Measurements from ENCODE around the gene MRPS18B. TPM values are rescaled to one million over a fixed set of nuclear protein-coding genes. Genes with fewer than 3 reads are reported as not detected.

Gene MRPS18B
- total RNA-seq, 1 experiment from 2014 or later: 120 TPM

GRCh38 chr6:30647242-30648116 is 29.8 kb downstream of the MRPS18B start:
- H3K27me3 Mint-ChIP-seq (ENCODE audit: insufficient read depth, unreplicated experiment): no peaks in the 10 kb centered on the region
- TF ChIP-seq CTCF (IDR thresholded peaks at IDR 0.05; ENCODE audit: unreplicated experiment): no peak
- peaks cover 14% of the 10 kb centered on the region for H3K4me1 Mint-ChIP-seq (ENCODE audit: insufficient read depth, unreplicated experiment)
- CTCF ChIA-PET: interaction anchor here (0.6 to 1.5 kb wide), 3 partner anchors 18 to 122 kb away, joined by 3 to 4 read pairs (median 3); no protein-coding TSS in a partner anchor
- peak overlapping the region; percentile 81 for H3K4me3 Mint-ChIP-seq (ENCODE audit: unreplicated experiment)
- no TSS peak for BruUV-seq (replicated peaks)
- H3K27ac Mint-ChIP-seq (ENCODE audit: low read depth, unreplicated experiment): peak overlapping the region; percentile 71
- POLR2A ChIA-PET: interaction anchor here (0.6 to 4.1 kb wide), 20 partner anchors 9 to 553 kb away, joined by 3 to 38 read pairs (median 5); partner anchors contain the start of genes DHX16, MDC1, MRPS18B and PPP1R10
- no peaks in the 10 kb centered on the region for H3K9me3 Mint-ChIP-seq (ENCODE audit: unreplicated experiment)
- H3K36me3 Mint-ChIP-seq (ENCODE audit: insufficient read depth, unreplicated experiment): peaks cover 51% of the 10 kb centered on the region
- intact Hi-C loops (cut with micrococcal nuclease): no loop called here
- DNase-seq (ENCODE audit: unreplicated experiment): peak; percentile 59

GRCh38 chr6:30651143-30651542 is 33.5 kb downstream of the MRPS18B start:
- peaks cover 60% of the 10 kb centered on the region for H3K36me3 Mint-ChIP-seq (ENCODE audit: insufficient read depth, unreplicated experiment)
- CTCF ChIA-PET: no interaction called here

GRCh38 chr6:30654798-30655742 is 37.4 kb downstream of the MRPS18B start:
- no peak overlapping the region for H3K4me3 Mint-ChIP-seq (ENCODE audit: unreplicated experiment)
- TSS peak; percentile 14 for BruUV-seq (replicated peaks)
- H3K27ac Mint-ChIP-seq (ENCODE audit: low read depth, unreplicated experiment): no peak overlapping the region
- no peaks in the 10 kb centered on the region for H3K27me3 Mint-ChIP-seq (ENCODE audit: insufficient read depth, unreplicated experiment)
- no peak for TF ChIP-seq CTCF (IDR thresholded peaks at IDR 0.05; ENCODE audit: unreplicated experiment)
- no peaks in the 10 kb centered on the region for H3K9me3 Mint-ChIP-seq (ENCODE audit: unreplicated experiment)
- intact Hi-C loops (cut with micrococcal nuclease): no loop called here
- no peaks in the 10 kb centered on the region for H3K4me1 Mint-ChIP-seq (ENCODE audit: insufficient read depth, unreplicated experiment)
- no peak for DNase-seq (ENCODE audit: unreplicated experiment)
- peaks cover 88% of the 10 kb centered on the region for H3K36me3 Mint-ChIP-seq (ENCODE audit: insufficient read depth, unreplicated experiment)
- ChIA-PET CTCF (interaction anchor here (0.8 kb wide), 1 partner anchor 17 kb away, joined by 4 read pairs; no protein-coding TSS in a partner anchor), POLR2A (interaction anchor here (1.1 kb wide), 1 partner anchor 18 kb away, joined by 3 read pairs; the partner anchor contains the start of gene DHX16)

More at GRCh38 chr6:30651143-30651542, 33.5 kb downstream of the MRPS18B start:
- no peak for TF ChIP-seq CTCF (IDR thresholded peaks at IDR 0.05; ENCODE audit: unreplicated experiment)
- H3K4me3 Mint-ChIP-seq (ENCODE audit: unreplicated experiment): no peak overlapping the region
- H3K4me1 Mint-ChIP-seq (ENCODE audit: insufficient read depth, unreplicated experiment): peaks cover 7% of the 10 kb centered on the region
- no peaks in the 10 kb centered on the region for H3K9me3 Mint-ChIP-seq (ENCODE audit: unreplicated experiment)
- no peak for DNase-seq (ENCODE audit: unreplicated experiment)
- POLR2A ChIA-PET: interaction anchor here (0.6 to 1.5 kb wide), 6 partner anchors 21 to 1031 kb away, joined by 3 to 5 read pairs (median 3); partner anchors contain the start of gene DHX16
- H3K27ac Mint-ChIP-seq (ENCODE audit: low read depth, unreplicated experiment): no peak overlapping the region
- H3K27me3 Mint-ChIP-seq (ENCODE audit: insufficient read depth, unreplicated experiment): no peaks in the 10 kb centered on the region
- intact Hi-C loops (cut with micrococcal nuclease): no loop called here
- BruUV-seq (replicated peaks): no TSS peak

GRCh38 chr6:30655743-30656094 is 38.1 kb downstream of the MRPS18B start:
- no peak overlapping the region for H3K4me3 Mint-ChIP-seq (ENCODE audit: unreplicated experiment)
- ChIA-PET CTCF (no interaction called here), POLR2A (no interaction called here)
- no peaks in the 10 kb centered on the region for H3K27me3 Mint-ChIP-seq (ENCODE audit: insufficient read depth, unreplicated experiment)
- peaks cover 86% of the 10 kb centered on the region for H3K36me3 Mint-ChIP-seq (ENCODE audit: insufficient read depth, unreplicated experiment)
- intact Hi-C loops (cut with micrococcal nuclease): no loop called here
- no peak for TF ChIP-seq CTCF (IDR thresholded peaks at IDR 0.05; ENCODE audit: unreplicated experiment)
- no peak for DNase-seq (ENCODE audit: unreplicated experiment)
- H3K9me3 Mint-ChIP-seq (ENCODE audit: unreplicated experiment): no peaks in the 10 kb centered on the region
- no peak overlapping the region for H3K27ac Mint-ChIP-seq (ENCODE audit: low read depth, unreplicated experiment)
- no peaks in the 10 kb centered on the region for H3K4me1 Mint-ChIP-seq (ENCODE audit: insufficient read depth, unreplicated experiment)
- BruUV-seq (replicated peaks): no TSS peak
